GM21367 (cell line): ENCODE measurements around the gene CD22.
"Not testable (repeated sequence)": the region's sequence is repeated elsewhere in the genome, so short reads cannot be mapped to it uniquely, and the experiment has no call there.

ENCODE experiments used
- ATAC-seq: cut with Tn5 transposase; IDR thresholded peaks from one replicate; pipeline ENCODE4 v1.9.1; 2021; ENCODE audit not compliant: unreplicated experiment

Gene CD22

DNA sequence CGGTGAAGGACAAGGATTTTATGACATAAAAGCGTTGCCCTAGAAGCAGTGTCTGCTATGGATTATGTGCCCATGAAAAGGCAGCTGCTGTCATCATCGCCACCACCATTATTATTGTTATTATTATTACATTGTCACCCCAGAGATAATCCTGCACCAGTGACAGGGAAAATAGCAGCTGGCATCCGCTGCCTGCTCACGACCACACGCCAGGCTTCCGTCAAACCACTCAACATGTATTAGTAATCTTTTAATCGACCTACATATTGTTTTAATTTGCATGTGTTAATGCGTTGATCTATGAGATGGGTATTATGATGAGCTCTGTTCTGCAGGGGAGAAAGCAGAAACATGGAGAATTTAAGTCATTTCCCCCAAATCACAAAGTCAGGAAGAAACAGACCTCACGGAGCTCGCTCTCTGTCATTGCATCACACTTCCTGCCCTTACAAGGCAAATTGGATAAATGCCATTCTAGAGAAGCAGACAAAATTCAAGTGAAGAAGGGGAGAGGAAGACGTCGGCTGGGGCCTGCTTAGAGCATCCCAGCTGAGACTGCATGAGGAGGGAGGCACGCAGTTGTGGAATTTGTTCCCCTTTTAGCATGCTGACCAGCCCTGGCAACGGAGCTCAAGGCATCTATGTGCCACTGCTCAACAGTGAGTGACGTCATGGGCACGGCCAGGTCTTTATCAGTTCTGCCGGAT lies 29.0 kb downstream of the CD22 start, which contains the start of gene FFAR3:
FFAR3 (plus strand) TSS at position 594 of the 707 bp plus-strand sequence. CDS start 431 bp downstream, outside the sequence.
- no peak for ATAC-seq

DNA sequence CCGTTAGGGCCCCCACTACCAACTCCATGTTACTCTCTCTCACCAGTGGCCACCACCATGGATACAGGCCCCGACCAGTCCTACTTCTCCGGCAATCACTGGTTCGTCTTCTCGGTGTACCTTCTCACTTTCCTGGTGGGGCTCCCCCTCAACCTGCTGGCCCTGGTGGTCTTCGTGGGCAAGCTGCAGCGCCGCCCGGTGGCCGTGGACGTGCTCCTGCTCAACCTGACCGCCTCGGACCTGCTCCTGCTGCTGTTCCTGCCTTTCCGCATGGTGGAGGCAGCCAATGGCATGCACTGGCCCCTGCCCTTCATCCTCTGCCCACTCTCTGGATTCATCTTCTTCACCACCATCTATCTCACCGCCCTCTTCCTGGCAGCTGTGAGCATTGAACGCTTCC lies 29.8 kb downstream of the CD22 start:
- ATAC-seq = not testable (repeated sequence)

DNA sequence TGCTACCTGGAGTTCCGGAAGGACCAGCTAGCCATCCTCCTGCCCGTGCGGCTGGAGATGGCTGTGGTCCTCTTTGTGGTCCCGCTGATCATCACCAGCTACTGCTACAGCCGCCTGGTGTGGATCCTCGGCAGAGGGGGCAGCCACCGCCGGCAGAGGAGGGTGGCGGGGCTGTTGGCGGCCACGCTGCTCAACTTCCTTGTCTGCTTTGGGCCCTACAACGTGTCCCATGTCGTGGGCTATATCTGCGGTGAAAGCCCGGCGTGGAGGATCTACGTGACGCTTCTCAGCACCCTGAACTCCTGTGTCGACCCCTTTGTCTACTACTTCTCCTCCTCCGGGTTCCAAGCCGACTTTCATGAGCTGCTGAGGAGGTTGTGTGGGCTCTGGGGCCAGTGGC lies 30.4 kb downstream of the CD22 start:
- ATAC-seq = not testable (repeated sequence)

DNA sequence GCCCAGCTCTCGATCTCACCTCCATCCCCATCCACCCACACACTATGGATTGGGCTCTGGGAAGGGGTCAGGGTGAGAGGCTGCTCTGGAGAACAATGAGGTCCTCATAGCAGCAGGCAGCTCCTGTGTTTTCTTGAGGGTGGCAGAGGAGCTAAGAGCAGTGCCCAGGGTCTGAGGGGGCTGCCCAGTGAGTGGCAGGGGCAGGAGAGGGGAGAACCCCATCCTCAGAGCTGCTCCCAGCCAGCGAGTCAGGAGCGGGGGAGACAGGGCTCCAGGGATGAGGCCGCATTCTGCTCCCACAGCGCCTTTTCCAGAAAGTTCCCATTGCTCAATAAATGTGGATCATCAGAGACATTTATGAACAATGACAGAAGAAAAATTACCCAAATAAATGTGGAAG lies 31.1 kb downstream of the CD22 start:
- ATAC-seq = not testable (repeated sequence)

DNA sequence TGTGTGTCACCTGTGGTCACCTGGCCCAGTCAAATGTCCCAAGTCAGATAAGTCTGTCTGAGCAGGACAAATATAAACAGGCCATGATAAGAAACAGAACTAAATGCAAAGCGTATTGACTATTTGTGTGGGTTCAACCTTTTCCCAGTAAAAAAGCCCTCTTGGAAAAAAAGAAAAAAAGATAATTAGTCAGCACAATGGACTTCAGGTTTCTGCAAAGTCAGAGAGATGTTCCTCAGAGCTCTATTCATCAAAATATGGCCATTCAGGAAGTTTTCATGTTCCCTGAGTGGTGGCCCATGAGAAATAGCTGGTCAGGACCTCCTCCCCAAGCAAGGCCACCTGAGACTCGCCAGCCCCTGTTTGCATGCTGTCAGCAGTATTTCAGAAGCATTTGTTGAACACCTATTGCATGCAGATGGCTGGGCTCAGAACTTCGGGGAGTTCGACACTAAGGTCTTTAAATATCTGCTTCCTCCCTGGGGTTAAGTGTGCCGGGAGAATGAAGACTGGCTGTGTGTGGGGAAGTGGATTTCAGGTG lies 32.0 kb downstream of the CD22 start:
- ATAC-seq = no peak

DNA sequence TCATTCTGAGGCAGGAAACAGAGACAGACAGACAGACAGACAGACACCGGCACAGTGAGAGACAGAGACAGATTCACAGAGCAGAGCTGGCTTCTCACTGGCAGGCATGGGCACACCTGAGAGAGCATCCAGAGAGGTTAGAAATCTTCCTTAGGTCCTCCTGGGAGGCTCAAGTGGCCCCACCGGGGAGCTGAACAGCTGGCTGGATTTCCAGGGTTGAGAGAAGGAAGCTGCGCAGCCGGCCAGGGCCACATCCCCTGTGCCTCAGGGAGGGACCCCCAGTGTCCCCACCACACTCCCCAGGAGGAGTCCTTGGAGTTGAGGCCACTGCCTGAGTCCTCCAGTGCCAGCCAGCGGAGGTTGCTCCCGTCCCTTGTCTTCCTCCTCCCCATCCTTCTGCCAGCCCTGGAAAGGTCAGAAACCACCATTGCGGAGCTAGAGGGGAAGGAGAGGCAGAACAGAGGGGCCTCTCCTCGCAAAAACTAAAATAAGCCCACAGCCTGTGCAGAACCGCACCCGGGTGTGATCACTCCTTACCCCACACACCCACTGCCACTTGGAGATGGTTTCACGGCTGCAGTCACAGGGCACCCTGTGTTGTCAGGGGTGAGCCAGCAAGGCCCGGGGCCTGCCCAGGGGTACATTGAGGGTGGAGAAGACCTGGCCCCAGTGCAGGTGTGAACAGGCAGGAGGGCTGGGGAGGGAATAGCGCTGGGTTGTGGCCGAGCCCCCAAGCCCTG lies 33.4 kb downstream of the CD22 start:
- no peak for ATAC-seq

DNA sequence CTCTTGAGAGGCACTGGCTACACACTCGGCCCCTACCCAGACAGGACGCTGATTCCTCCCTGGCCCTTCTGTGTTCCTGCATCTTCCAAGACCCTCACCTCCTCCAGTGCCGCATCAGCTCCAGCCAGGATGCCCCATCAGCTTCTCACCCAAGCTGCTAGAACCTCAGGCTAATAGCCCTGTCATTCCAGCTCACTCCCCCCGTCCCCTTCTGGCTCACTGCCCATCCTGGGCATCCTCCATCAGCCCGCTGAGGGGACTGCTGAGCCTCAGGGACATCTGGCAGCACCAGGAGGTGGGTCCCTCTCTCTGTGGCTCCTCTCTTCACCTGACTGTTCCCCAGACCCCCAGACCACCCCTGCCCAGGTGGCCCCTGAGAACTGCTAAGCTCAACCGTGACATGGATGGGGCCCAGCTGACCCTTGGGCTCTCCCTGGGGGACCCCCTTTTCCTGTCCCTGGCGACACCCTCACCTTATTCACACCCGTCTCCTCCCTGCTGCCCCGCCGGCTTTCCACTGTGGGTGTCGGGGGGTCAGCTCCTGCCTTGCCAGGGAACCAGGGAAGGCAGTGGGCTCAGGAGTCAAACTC lies 34.1 kb downstream of the CD22 start:
- ATAC-seq = no peak

DNA sequence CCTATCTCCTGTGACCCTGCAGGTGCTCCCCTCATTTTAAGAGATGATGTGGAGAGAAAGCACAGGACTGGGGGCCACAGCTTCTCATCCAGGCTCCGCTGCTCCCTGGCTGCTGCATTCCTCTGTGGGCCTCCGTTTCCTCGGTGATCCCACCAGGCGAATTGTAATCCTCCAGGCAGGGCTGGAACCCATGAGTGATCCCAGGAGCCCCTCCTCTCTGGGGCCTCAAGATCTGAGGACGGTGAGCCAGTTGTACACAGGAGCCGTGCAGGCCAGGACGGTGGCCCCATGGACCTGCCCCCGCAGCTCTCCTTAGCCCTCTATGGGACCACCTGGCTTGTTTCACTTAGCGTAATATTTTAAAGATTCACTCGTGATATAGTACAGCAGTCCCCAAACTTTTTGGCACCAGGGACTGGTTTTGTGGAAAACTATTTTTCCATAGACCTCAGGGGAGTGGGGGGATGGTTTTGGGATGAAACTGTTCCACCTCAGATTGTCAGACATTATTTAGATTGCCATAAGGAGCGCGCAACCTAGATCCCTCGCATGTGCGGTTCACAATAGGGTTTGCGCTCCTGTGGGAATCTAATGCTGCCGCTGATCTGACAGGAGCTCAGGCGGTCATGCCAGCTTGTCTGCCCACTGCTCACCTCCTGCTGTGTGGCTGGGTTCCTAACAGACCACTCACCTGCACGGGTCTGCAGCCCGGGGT lies 34.9 kb downstream of the CD22 start:
- no peak for ATAC-seq

DNA sequence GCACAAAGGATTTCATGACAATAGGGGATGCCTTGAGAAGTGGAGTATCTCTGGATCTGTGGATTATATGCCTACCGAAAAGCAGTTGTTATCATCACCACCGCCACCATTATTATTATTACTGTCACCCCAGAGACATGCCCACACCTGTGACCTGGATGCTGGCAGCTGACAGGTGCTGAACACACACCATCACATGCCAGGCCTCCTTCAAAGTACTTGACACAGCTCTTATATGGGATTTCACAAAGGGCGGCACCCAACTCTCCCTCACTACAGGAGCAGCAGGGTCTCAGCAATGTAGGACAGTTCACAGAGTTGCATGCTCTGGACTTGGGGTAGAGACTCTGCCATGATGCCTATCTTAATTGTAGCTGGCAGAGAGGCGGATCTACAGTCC lies 36.3 kb downstream of the CD22 start:
- ATAC-seq = no peak

DNA sequence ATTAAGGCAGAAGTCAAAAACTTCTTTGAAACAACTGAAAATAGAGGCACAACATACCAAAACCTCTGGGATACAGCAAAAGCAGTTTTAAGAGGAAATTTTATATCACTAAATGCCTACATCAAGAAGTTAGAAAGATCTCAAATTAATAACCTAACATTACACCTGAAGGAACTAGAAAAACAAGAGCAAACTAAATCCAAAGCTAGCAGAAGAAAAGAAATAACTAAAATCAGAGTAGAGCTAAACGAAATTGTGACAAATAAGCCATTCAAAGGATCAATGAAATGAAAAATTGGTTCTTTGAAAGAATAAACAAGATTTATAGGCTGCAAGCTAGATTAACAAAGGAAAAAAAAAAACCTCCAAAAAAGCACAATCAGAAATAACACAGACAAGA lies 39.4 kb downstream of the CD22 start:
- ATAC-seq = no peak

DNA sequence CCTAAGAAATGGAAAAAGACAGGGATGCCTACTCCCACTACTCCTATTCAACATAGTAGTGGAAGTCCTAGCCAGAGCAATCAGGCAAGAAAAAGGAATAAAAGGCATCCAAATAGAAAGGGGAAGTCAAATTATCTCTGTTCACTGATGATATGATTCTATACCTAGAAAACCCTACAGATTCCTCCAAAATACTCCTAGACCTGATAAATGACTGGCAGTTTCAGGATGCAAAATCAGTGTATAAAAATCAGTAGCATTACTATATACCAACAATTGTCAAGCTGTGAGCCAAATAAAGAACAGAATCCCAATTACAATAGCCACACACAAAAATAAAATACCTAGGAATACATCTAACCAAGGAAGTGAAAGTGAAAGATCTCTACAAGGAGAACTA lies 40.5 kb downstream of the CD22 start:
- ATAC-seq = no peak

DNA sequence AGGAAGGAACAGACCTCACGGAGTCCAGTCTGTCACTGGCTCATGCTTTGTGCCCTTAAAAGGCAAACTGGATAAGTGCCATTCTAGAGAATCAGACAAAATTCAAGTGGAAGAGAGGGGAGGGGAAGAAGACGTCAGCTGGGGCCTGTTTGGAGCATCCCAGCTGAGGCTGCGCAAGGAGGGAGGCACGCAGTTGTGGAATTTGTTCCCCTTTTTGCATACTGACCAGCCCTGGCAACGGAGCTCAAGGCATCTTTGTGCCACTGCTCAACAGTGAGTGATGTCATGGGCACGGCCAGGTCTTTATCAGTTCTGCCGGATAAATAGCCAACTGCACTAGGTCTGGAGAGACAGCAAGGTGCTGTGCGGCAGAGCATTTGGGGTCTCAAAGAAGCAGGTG lies 41.7 kb downstream of the CD22 start, which contains the start of gene GPR42:
GPR42 (plus strand) TSS at position 347 of the 400 bp plus-strand sequence. CDS start 292 bp downstream, outside the sequence.
- ATAC-seq = no peak

DNA sequence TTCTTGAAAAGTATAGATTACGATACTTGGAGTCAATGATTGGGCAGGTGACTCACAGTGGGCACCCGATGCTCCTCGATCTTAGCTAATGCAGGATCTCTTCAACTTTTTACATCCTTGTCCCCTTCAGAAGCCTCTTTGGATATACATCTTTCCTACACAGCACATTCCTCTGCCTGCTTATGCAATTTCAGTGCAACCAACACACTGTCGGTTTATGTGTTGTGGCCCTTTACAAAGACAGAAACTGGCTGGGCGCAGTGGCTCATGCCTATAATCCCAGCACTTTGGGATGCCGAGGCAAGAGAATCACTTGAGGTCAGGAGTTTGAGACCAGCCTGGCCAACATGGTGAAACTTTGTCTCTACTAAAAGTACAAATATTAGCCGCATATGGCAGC lies 44.5 kb downstream of the CD22 start:
- ATAC-seq = no peak

DNA sequence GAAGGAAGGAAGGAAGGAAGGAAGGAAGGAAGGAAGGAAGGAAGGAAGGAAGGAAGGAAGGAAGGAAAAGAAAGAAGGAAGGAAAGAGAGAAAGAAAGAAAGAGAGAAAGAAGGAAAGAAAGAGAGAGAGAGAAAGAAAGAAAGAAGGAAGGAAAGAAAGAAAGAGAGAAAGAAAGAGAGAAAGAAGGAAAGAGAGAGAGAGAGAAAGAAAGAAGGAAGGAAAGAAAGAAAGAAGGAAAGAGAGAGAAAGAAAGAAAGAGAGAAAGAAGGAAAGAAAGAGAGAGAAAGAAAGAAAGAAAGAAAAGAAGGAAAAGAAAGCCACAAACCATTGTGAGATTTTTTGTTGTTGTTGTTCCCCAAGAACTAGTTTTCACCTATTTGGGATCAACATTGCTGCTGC lies 45.0 kb downstream of the CD22 start:
- not testable (repeated sequence) for ATAC-seq

DNA sequence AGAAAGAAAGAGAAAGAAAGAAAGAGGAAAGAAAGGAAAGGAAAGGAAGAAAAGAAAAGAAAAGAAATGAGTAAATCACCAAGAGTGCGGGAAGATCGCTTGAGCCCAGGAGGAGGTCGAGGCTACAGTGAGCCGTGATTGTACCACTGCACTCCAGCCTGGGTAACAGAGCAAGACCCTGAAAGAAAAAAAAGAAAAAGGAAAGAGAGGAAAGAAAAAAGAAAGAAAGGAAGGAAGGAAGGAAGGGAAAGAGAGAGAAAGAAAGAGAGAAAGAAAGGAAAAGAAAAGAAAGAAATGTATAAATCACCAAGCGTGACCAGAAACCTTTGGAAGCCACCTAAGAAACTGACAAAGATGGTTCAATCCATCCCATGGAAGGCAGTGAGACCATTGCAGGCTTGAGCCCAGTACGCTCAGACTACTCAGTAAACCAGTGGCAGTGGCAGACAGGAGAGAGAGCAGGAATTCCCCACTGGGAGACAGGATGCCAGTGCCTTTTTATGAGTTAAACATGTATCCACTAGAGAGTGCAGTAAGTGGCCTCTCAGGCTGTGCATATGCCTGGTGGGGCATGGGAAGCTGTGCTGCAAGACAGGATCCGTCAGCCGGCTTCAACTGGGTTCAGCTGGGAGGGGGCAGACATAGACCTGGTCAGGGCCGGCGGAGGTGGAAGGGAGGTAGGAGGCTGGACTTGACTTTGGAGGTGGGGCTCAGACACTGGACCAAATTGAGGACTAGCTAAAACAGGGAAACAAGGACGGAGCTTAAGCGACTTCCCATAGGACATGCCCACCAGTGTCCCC lies 46.7 kb downstream of the CD22 start:
- ATAC-seq = no peak

DNA sequence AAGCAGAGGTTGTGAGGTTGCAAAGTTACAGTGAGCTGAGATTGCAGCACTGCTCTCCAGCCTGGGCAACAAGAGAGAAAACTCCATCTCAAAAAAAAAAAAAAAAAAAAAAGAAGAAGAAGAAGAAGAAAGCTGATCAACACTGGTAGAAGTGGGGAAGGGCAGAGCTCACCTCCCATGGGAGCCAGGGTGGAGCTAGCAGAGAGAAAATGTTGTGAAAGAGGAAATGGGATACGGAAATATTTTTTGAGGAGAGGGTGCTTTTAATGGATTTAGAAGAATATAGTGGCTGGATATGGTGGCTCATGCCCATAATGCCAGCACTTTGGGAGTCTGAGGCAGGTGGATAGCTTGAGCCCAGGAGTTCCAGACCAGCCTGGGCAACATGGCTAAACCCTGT lies 48.7 kb downstream of the CD22 start:
- no peak for ATAC-seq

DNA sequence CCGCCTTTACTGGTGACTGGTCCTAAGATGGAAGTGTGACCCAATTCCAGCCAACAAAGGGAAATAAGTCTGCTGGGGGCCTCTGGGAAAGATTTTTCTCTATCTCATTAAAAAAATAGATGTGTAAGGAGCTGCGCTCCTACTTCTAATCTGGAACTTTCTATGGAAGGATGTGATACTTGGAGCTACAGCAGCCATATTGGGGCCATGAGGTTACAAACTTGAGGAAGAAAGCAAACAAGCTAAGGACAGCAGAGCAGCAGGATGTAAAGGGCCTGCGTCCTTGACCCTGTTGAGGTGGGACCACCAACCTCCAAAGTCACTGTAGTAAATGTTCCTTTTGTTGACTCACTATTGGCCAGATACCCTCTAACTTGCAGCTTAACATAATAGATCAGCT lies 49.4 kb downstream of the CD22 start:
- no peak for ATAC-seq

DNA sequence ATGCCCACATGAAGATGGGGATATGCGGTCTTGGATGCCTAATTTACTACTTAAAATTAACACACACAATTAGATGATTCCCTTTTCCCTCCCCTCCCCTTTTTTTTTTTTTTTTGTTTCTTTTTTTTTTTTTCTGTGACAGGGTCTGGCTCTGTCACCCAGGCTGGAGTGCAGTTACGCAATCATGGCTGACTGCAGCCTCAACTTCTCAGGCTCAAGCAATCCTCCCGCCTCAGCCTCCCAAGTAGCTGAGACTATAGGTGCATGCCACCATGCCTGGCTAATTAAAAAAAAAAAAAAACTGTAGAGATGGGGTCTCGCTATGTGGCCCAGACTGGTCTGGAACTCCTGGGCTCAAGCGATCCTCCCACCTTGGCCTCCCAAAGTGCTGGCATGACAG lies 50.6 kb downstream of the CD22 start:
- ATAC-seq = not testable (repeated sequence)

DNA sequence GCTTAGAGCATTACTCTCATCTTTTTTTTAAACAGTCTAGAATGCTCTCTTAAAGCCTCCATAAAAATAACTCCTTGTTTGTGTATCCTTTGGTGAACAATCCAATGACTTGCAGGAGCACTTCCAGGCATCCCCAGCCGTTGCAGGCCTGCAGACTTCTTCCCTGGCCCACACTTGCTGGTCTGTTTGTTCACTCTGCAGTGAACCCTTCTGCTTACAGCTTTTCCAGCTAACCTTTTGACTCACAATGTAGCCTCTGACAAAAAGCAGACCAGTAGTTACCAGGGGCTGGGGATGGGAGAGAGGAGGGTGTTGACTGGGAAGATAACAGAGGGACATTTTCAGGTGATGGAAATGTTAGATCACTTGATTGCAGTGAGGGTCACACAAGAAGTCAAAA lies 51.0 kb downstream of the CD22 start:
- ATAC-seq = no peak

DNA sequence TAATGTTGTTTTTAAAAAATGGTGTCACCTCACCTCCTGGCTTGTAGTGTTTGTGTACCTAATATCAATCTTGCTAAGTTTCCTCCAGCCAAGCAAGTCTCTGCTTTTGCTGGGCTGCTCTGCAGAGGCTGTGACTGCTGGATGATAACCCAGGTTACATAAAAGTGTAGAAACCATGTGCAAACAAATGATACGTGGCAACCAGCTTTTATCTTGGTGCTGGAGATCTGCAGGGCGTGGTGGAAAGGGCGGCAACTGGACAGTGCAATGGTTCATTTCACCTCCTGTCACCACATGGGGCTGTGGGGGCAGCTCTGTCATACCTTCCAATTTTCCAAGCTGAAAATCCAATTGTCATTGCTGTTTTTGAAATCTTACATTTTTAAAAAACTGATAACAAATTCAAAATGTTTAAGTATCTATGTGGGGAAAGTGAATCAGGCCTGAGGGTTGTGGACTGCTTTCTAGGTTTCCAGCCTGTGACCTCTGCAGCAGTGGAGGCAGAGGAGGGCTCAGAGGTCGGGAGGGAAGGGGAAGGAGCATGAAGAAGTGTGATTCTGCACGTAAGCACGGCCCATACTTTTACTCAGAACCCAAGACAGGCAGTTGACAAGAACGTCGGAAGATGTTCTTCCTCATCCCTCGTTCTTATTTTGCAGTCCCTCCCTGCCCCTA lies 51.6 kb downstream of the CD22 start:
- no peak for ATAC-seq
